Measurements from ENCODE around the gene PRKCE.

GRCh38 chr2:45706033-45706432, 54.6 kb downstream of the PRKCE start:
- TF ChIP-seq YY1 (IDR thresholded peaks at IDR 0.05) = no peak
- TF ChIP-seq CTCF (IDR thresholded peaks at IDR 0.05; ENCODE audit: low read depth, low read length, missing input control) = no peak
- TF ChIP-seq TAF1 (conservative IDR thresholded peaks at IDR 0.05) = no peak
- TF ChIP-seq, protein P1, sequence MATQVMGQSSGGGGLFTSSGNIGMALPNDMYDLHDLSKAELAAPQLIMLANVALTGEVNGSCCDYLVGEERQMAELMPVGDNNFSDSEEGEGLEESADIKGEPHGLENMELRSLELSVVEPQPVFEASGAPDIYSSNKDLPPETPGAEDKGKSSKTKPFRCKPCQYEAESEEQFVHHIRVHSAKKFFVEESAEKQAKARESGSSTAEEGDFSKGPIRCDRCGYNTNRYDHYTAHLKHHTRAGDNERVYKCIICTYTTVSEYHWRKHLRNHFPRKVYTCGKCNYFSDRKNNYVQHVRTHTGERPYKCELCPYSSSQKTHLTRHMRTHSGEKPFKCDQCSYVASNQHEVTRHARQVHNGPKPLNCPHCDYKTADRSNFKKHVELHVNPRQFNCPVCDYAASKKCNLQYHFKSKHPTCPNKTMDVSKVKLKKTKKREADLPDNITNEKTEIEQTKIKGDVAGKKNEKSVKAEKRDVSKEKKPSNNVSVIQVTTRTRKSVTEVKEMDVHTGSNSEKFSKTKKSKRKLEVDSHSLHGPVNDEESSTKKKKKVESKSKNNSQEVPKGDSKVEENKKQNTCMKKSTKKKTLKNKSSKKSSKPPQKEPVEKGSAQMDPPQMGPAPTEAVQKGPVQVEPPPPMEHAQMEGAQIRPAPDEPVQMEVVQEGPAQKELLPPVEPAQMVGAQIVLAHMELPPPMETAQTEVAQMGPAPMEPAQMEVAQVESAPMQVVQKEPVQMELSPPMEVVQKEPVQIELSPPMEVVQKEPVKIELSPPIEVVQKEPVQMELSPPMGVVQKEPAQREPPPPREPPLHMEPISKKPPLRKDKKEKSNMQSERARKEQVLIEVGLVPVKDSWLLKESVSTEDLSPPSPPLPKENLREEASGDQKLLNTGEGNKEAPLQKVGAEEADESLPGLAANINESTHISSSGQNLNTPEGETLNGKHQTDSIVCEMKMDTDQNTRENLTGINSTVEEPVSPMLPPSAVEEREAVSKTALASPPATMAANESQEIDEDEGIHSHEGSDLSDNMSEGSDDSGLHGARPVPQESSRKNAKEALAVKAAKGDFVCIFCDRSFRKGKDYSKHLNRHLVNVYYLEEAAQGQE (IDR thresholded peaks at IDR 0.05) = no peak
- TF ChIP-seq RAD21 (IDR thresholded peaks at IDR 0.05) = no peak
- no peak for TF ChIP-seq EGR1 (IDR thresholded peaks at IDR 0.05; ENCODE audit: low read depth in 2 of 2)
- TF ChIP-seq GABPA (IDR thresholded peaks at IDR 0.05 in 1 of 2, conservative IDR thresholded peaks at IDR 0.05 in 1 of 2) = no peak
- TF ChIP-seq, protein P2, sequence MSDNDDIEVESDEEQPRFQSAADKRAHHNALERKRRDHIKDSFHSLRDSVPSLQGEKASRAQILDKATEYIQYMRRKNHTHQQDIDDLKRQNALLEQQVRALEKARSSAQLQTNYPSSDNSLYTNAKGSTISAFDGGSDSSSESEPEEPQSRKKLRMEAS (IDR thresholded peaks at IDR 0.05) = no peak
- no peak for TF ChIP-seq RXRA (IDR thresholded peaks at IDR 0.05)
- TF ChIP-seq FOXA1 (IDR thresholded peaks at IDR 0.05) = no peak

Measured in liver (tissue), 3 donors.